Measurements from ENCODE around the gene MYLK2. TPM values are rescaled to one million over a fixed set of nuclear protein-coding genes. Genes with fewer than 3 reads are reported as not detected.
"Not testable (repeated sequence)": the region's sequence is repeated elsewhere in the genome, so short reads cannot be mapped to it uniquely, and the experiment has no call there.

The MYLK2 gene
- total and polyA plus RNA-seq, 4 donors, result 0.30 to 8.1 TPM; not detected in 2

- no peak overlapping the region for H3K4me3 ChIP-seq (ENCODE audit: low read length in 2 of 2)
- 7 to 12% methylated on average over 15 of the region's 15 CpGs for WGBS, 2 donors
- no peak for ATAC-seq (ENCODE audit: low FRiP score)
Observed at GRCh38 chr20:31811796-31812728, 7.1 kb upstream of the MYLK2 start.

GRCh38 chr20:31813611-31814010 is 5.5 kb upstream of the MYLK2 start:
- H3K4me1 ChIP-seq (ENCODE audit: control insufficient read depth in 1 of 2, insufficient read depth in 2 of 2, low read length in 2 of 2), result peaks cover 4 to 9% of the 10 kb centered on the region in 2 donors
- no peaks in the 10 kb centered on the region for H3K36me3 ChIP-seq (ENCODE audit: control insufficient read depth in 1 of 2, insufficient read depth in 2 of 2, low read length in 1 of 2)
- DNase-seq (no peak), ATAC-seq (ENCODE audit: low FRiP score) (no peak)
- no peaks in the 10 kb centered on the region for H3K9me3 ChIP-seq (ENCODE audit: control insufficient read depth, low read length)
- intact Hi-C loops (cut with DNase I), result no loop called here
- H3K27ac ChIP-seq (ENCODE audit: low read depth in 1 of 2, low read length in 2 of 2), result peak overlapping the region; percentile 44 to 73
- no peaks in the 10 kb centered on the region for H3K27me3 ChIP-seq (ENCODE audit: control insufficient read depth in 1 of 2, insufficient read depth in 2 of 2, low read length in 1 of 2)
- no peak overlapping the region for H3K4me3 ChIP-seq (ENCODE audit: low read length in 2 of 2)

More at GRCh38 chr20:31811796-31812728, 7.1 kb upstream of the MYLK2 start:
- Histone ChIP-seq H3K27ac (ENCODE audit: low read depth in 1 of 2, low read length in 2 of 2) (peak overlapping the region; percentile 77 to 90), H3K27me3 (ENCODE audit: control insufficient read depth in 1 of 2, insufficient read depth in 2 of 2, low read length in 1 of 2) (no peaks in the 10 kb centered on the region), H3K36me3 (ENCODE audit: control insufficient read depth in 1 of 2, insufficient read depth in 2 of 2, low read length in 1 of 2) (no peaks in the 10 kb centered on the region), H3K4me1 (ENCODE audit: control insufficient read depth in 1 of 2, insufficient read depth in 2 of 2, low read length in 2 of 2) (peaks cover 4 to 9% of the 10 kb centered on the region in 2 donors), H3K9me3 (ENCODE audit: control insufficient read depth, low read length) (no peaks in the 10 kb centered on the region)
- DNase-seq, result no peak
- intact Hi-C loops (cut with DNase I), result no loop called here

- H3K27me3 ChIP-seq (ENCODE audit: control insufficient read depth in 1 of 2, insufficient read depth in 2 of 2, low read length in 1 of 2); H3K36me3 ChIP-seq (ENCODE audit: control insufficient read depth in 1 of 2, insufficient read depth in 2 of 2, low read length in 1 of 2); H3K9me3 ChIP-seq (ENCODE audit: control insufficient read depth, low read length); ATAC-seq (ENCODE audit: low FRiP score); intact Hi-C loops (cut with DNase I); H3K4me1 ChIP-seq (ENCODE audit: control insufficient read depth in 1 of 2, insufficient read depth in 2 of 2, low read length in 2 of 2); DNase-seq; H3K4me3 ChIP-seq (ENCODE audit: low read length in 2 of 2): not testable (repeated sequence)
- WGBS, 2 donors, result 26 to 29% methylated on average over 7 of the region's 7 CpGs
- H3K27ac ChIP-seq (ENCODE audit: low read depth in 1 of 2, low read length in 2 of 2), result peak overlapping the region; percentile 2 to 44
Observed at GRCh38 chr20:31814142-31814541, 5.0 kb upstream of the MYLK2 start.

GRCh38 chr20:31815408-31816188 is 3.6 kb upstream of the MYLK2 start:
- intact Hi-C loops (cut with DNase I), result loop anchor here in 1 of 2 donors (5.0 kb wide), 1 partner anchor 78 kb away; the partner anchor contains the start of gene TPX2
- Histone ChIP-seq H3K9me3 (ENCODE audit: control insufficient read depth, low read length) (no peaks in the 10 kb centered on the region), H3K36me3 (ENCODE audit: control insufficient read depth in 1 of 2, insufficient read depth in 2 of 2, low read length in 1 of 2) (no peaks in the 10 kb centered on the region), H3K27ac (ENCODE audit: low read depth in 1 of 2, low read length in 2 of 2) (peak overlapping the region; percentile 78 to 88), H3K4me3 (ENCODE audit: low read length in 2 of 2) (no peak overlapping the region), H3K4me1 (ENCODE audit: control insufficient read depth in 1 of 2, insufficient read depth in 2 of 2, low read length in 2 of 2) (peaks cover 4 to 5% of the 10 kb centered on the region in 2 donors), H3K27me3 (ENCODE audit: control insufficient read depth in 1 of 2, insufficient read depth in 2 of 2, low read length in 1 of 2) (no peaks in the 10 kb centered on the region)
- ATAC-seq (ENCODE audit: low FRiP score), result peak; percentile 66
- DNase-seq, result peak in 1 of 2 donors; percentile 62
- 5% methylated on average over 9 of the region's 9 CpGs for WGBS, 2 donors

GRCh38 chr20:31816221-31816620 is 2.9 kb upstream of the MYLK2 start:
- Histone ChIP-seq H3K27ac (ENCODE audit: low read depth in 1 of 2, low read length in 2 of 2) (peak overlapping the region; percentile 78 to 88), H3K36me3 (ENCODE audit: control insufficient read depth in 1 of 2, insufficient read depth in 2 of 2, low read length in 1 of 2) (no peaks in the 10 kb centered on the region)
- intact Hi-C loops (cut with DNase I), result loop anchor here in 1 of 2 donors (5.0 kb wide), 1 partner anchor 79 kb away; the partner anchor contains the start of gene TPX2

GRCh38 chr20:31817461-31817860 is 1.7 kb upstream of the MYLK2 start:
- H3K4me1 ChIP-seq (ENCODE audit: control insufficient read depth in 1 of 2, insufficient read depth in 2 of 2, low read length in 2 of 2), result peaks cover 2% of the 10 kb centered on the region in 2 donors
- H3K9me3 ChIP-seq (ENCODE audit: control insufficient read depth, low read length), result no peaks in the 10 kb centered on the region
- 91 to 94% methylated on average over 5 of the region's 5 CpGs for WGBS, 2 donors
- no peak for ATAC-seq (ENCODE audit: low FRiP score)
- no peaks in the 10 kb centered on the region for H3K36me3 ChIP-seq (ENCODE audit: control insufficient read depth in 1 of 2, insufficient read depth in 2 of 2, low read length in 1 of 2)
- no peak overlapping the region for H3K4me3 ChIP-seq (ENCODE audit: low read length in 2 of 2)
- intact Hi-C loops (cut with DNase I), result loop anchor here in 1 of 2 donors (5.0 kb wide), 1 partner anchor 80 kb away; the partner anchor contains the start of gene TPX2
- H3K27me3 ChIP-seq (ENCODE audit: control insufficient read depth in 1 of 2, insufficient read depth in 2 of 2, low read length in 1 of 2), result no peaks in the 10 kb centered on the region
- H3K27ac ChIP-seq (ENCODE audit: low read depth in 1 of 2, low read length in 2 of 2), result peak overlapping the region in 1 of 2 donors; percentile 10
- DNase-seq, result no peak

More at GRCh38 chr20:31816221-31816620, 2.9 kb upstream of the MYLK2 start:
- Histone ChIP-seq H3K9me3 (ENCODE audit: control insufficient read depth, low read length) (no peaks in the 10 kb centered on the region), H3K4me3 (ENCODE audit: low read length in 2 of 2) (no peak overlapping the region), H3K4me1 (ENCODE audit: control insufficient read depth in 1 of 2, insufficient read depth in 2 of 2, low read length in 2 of 2) (peaks cover 4 to 5% of the 10 kb centered on the region in 2 donors), H3K27me3 (ENCODE audit: control insufficient read depth in 1 of 2, insufficient read depth in 2 of 2, low read length in 1 of 2) (no peaks in the 10 kb centered on the region)
- ATAC-seq (ENCODE audit: low FRiP score) (no peak), DNase-seq (no peak)
- WGBS, 2 donors, result 94 to 97% methylated on average over 5 of the region's 5 CpGs

- DNase-seq, result no peak
- no peaks in the 10 kb centered on the region for H3K27me3 ChIP-seq (ENCODE audit: control insufficient read depth in 1 of 2, insufficient read depth in 2 of 2, low read length in 1 of 2)
- no peaks in the 10 kb centered on the region for H3K36me3 ChIP-seq (ENCODE audit: control insufficient read depth in 1 of 2, insufficient read depth in 2 of 2, low read length in 1 of 2)
- H3K9me3 ChIP-seq (ENCODE audit: control insufficient read depth, low read length), result no peaks in the 10 kb centered on the region
- no peak overlapping the region for H3K27ac ChIP-seq (ENCODE audit: low read depth in 1 of 2, low read length in 2 of 2)
- peaks cover 2% of the 10 kb centered on the region in 2 donors for H3K4me1 ChIP-seq (ENCODE audit: control insufficient read depth in 1 of 2, insufficient read depth in 2 of 2, low read length in 2 of 2)
- intact Hi-C loops (cut with DNase I), result loop anchor here in 1 of 2 donors (5.0 kb wide), 1 partner anchor 81 kb away; the partner anchor contains the start of gene TPX2
- WGBS, 2 donors, result 87 to 92% methylated on average over 8 of the region's 8 CpGs
- no peak overlapping the region for H3K4me3 ChIP-seq (ENCODE audit: low read length in 2 of 2)
- no peak for ATAC-seq (ENCODE audit: low FRiP score)
Observed at GRCh38 chr20:31818376-31818908, 714 bp upstream of the MYLK2 start.

GRCh38 chr20:31820228-31820627 is 1.1 kb downstream of the MYLK2 start:
- ATAC-seq (ENCODE audit: low FRiP score) (no peak), DNase-seq (no peak)
- Histone ChIP-seq H3K27me3 (ENCODE audit: control insufficient read depth in 1 of 2, insufficient read depth in 2 of 2, low read length in 1 of 2) (no peaks in the 10 kb centered on the region), H3K36me3 (ENCODE audit: control insufficient read depth in 1 of 2, insufficient read depth in 2 of 2, low read length in 1 of 2) (no peaks in the 10 kb centered on the region), H3K27ac (ENCODE audit: low read depth in 1 of 2, low read length in 2 of 2) (no peak overlapping the region), H3K9me3 (ENCODE audit: control insufficient read depth, low read length) (no peaks in the 10 kb centered on the region), H3K4me3 (ENCODE audit: low read length in 2 of 2) (no peak overlapping the region), H3K4me1 (ENCODE audit: control insufficient read depth in 1 of 2, insufficient read depth in 2 of 2, low read length in 2 of 2) (no peaks in the 10 kb centered on the region)
- intact Hi-C loops (cut with DNase I), result loop anchor here (5.0 to 10.0 kb wide), 3 partner anchors 85 to 272 kb away; partner anchors contain the start of gene TPX2 (in 1 of the 2)
- 80 to 86% methylated on average over 6 of the region's 6 CpGs for WGBS, 2 donors
